SK-N-SH (cell line): ENCODE data around the gene CEP41.

Source experiments
- EP300 ChIP-seq, 2 experiments: IDR thresholded peaks; 2 replicates each; pipeline versions ENCODE4 v1.4.0 to v1.6.1; 2012; ENCODE audit warnings: borderline replicate concordance in 1 of 2, low read depth in 1 of 2, low read length in 1 of 2
- EZH2phosphoT487 ChIP-seq: fragments of 200-600 bp; sonication (generic); IDR thresholded peaks from 2 replicates; pipeline ENCODE4 v1.6.1; 2017; ENCODE audit warnings: low read depth, mixed run types, mild to moderate bottlenecking, antibody characterized with exemption, moderate library complexity, borderline replicate concordance
- FOSL2 ChIP-seq: IDR thresholded peaks from 2 replicates; pipeline ENCODE4 v1.4.0; 2012; ENCODE audit warnings: low read depth, mild to moderate bottlenecking, moderate library complexity, borderline replicate concordance
- GATA2 ChIP-seq: sonication (generic); formaldehyde crosslinking; IDR thresholded peaks from 2 replicates; pipeline ENCODE4 v1.5.0; 2020; ENCODE audit warnings: mild to moderate bottlenecking, missing genetic modification reagents
- POLR2AphosphoS5 ChIP-seq: IDR thresholded peaks from 2 replicates; pipeline ENCODE4 v1.6.1; 2012; ENCODE audit warnings: low read depth, low read length
- RCOR1 ChIP-seq: fragments of 150-350 bp; IDR thresholded peaks from 2 replicates; pipeline ENCODE4 v1.6.1; 2017; ENCODE audit warnings: antibody characterized with exemption, low read length
- REST ChIP-seq: IDR thresholded peaks from 2 replicates; pipeline ENCODE4 v1.6.1; 2012; ENCODE audit warnings: mild to moderate bottlenecking, low read depth, low read length, moderate library complexity
- SIN3A ChIP-seq: IDR thresholded peaks from 2 replicates; pipeline ENCODE4 v1.6.1; 2012; ENCODE audit warnings: low read depth, mild to moderate bottlenecking, low read length, moderate library complexity, borderline replicate concordance
- TAF1 ChIP-seq: IDR thresholded peaks from 2 replicates; pipeline ENCODE4 v1.6.1; 2012; ENCODE audit warnings: low read depth, mild to moderate bottlenecking, low read length, moderate library complexity, borderline replicate concordance
- TF ChIP-seq, protein P1 (sequence below): fragments of 200-600 bp; sonication (generic); IDR thresholded peaks from 2 replicates; pipeline ENCODE4 v1.6.1; 2017; ENCODE audit warnings: antibody characterized with exemption, mild to moderate bottlenecking, moderate library complexity
- TF ChIP-seq, protein P2 (sequence below): IDR thresholded peaks from 2 replicates; pipeline ENCODE4 v1.4.0; 2012; ENCODE audit warnings: low read depth
- TF ChIP-seq, protein P3 (sequence below): IDR thresholded peaks from 2 replicates; pipeline ENCODE4 v1.4.0; 2012; ENCODE audit warnings: low read depth, borderline replicate concordance
- TF ChIP-seq, protein P4 (sequence below): fragments of 150-350 bp; IDR thresholded peaks from 2 replicates; pipeline ENCODE4 v1.6.1; 2017; ENCODE audit warnings: antibody characterized with exemption, low read length, low read depth, borderline replicate concordance

- TF ChIP-seq TAF1 (no peak), POLR2AphosphoS5 (no peak), EP300 (IDR thresholded peaks at IDR 0.05; ENCODE audit: borderline replicate concordance in 1 of 2, low read depth in 1 of 2, low read length in 1 of 2) (no peak), FOSL2 (no peak), SIN3A (no peak), GATA2 (CRISPR knock-in tag) (no peak), REST (no peak), EZH2phosphoT487 (no peak), RCOR1 (no peak)
- TF ChIP-seq, protein P1, sequence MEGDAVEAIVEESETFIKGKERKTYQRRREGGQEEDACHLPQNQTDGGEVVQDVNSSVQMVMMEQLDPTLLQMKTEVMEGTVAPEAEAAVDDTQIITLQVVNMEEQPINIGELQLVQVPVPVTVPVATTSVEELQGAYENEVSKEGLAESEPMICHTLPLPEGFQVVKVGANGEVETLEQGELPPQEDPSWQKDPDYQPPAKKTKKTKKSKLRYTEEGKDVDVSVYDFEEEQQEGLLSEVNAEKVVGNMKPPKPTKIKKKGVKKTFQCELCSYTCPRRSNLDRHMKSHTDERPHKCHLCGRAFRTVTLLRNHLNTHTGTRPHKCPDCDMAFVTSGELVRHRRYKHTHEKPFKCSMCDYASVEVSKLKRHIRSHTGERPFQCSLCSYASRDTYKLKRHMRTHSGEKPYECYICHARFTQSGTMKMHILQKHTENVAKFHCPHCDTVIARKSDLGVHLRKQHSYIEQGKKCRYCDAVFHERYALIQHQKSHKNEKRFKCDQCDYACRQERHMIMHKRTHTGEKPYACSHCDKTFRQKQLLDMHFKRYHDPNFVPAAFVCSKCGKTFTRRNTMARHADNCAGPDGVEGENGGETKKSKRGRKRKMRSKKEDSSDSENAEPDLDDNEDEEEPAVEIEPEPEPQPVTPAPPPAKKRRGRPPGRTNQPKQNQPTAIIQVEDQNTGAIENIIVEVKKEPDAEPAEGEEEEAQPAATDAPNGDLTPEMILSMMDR: no peak
- TF ChIP-seq, protein P2, sequence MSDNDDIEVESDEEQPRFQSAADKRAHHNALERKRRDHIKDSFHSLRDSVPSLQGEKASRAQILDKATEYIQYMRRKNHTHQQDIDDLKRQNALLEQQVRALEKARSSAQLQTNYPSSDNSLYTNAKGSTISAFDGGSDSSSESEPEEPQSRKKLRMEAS: no peak
- TF ChIP-seq, protein P3, sequence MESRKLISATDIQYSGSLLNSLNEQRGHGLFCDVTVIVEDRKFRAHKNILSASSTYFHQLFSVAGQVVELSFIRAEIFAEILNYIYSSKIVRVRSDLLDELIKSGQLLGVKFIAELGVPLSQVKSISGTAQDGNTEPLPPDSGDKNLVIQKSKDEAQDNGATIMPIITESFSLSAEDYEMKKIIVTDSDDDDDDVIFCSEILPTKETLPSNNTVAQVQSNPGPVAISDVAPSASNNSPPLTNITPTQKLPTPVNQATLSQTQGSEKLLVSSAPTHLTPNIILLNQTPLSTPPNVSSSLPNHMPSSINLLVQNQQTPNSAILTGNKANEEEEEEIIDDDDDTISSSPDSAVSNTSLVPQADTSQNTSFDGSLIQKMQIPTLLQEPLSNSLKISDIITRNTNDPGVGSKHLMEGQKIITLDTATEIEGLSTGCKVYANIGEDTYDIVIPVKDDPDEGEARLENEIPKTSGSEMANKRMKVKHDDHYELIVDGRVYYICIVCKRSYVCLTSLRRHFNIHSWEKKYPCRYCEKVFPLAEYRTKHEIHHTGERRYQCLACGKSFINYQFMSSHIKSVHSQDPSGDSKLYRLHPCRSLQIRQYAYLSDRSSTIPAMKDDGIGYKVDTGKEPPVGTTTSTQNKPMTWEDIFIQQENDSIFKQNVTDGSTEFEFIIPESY: no peak
- TF ChIP-seq, protein P4, sequence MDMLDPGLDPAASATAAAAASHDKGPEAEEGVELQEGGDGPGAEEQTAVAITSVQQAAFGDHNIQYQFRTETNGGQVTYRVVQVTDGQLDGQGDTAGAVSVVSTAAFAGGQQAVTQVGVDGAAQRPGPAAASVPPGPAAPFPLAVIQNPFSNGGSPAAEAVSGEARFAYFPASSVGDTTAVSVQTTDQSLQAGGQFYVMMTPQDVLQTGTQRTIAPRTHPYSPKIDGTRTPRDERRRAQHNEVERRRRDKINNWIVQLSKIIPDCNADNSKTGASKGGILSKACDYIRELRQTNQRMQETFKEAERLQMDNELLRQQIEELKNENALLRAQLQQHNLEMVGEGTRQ: no peak
These were observed 35.8 kb downstream of the CEP41 start for GRCh38 chr7:130405003-130405402.
